SK-N-SH (cell line): Measurements from ENCODE around the gene APOLD1.

ENCODE experiments used
- CHD2 ChIP-seq: fragments of 150-350 bp; IDR thresholded peaks from 2 replicates; pipeline ENCODE4 v1.6.1; 2018; ENCODE audit warnings: low read length; ENCODE audit not compliant: partially characterized antibody
- EP300 ChIP-seq, 2 experiments: IDR thresholded peaks; 2 replicates each; pipeline versions ENCODE4 v1.4.0 to v1.6.1; 2012; ENCODE audit warnings: borderline replicate concordance in 1 of 2, low read depth in 1 of 2, low read length in 1 of 2
- EZH2phosphoT487 ChIP-seq: fragments of 200-600 bp; sonication (generic); IDR thresholded peaks from 2 replicates; pipeline ENCODE4 v1.6.1; 2017; ENCODE audit warnings: low read depth, mixed run types, mild to moderate bottlenecking, antibody characterized with exemption, moderate library complexity, borderline replicate concordance
- FOXM1 ChIP-seq: IDR thresholded peaks from 2 replicates; pipeline ENCODE4 v1.4.0; 2012; ENCODE audit warnings: low read depth, mild to moderate bottlenecking
- GABPA ChIP-seq: IDR thresholded peaks from 2 replicates; pipeline ENCODE4 v1.4.0; 2012; ENCODE audit warnings: low read depth, mild to moderate bottlenecking
- JUND ChIP-seq: IDR thresholded peaks from 2 replicates; pipeline ENCODE4 v1.4.0; 2012
- MXI1 ChIP-seq: IDR thresholded peaks from 2 replicates; pipeline ENCODE4 v1.6.1; 2012; ENCODE audit warnings: mild to moderate bottlenecking, low read depth, low read length, improper control_type of control experiment
- YY1 ChIP-seq: IDR thresholded peaks from 2 replicates; pipeline ENCODE4 v1.4.0; 2012; ENCODE audit warnings: low read depth, mild to moderate bottlenecking
- TF ChIP-seq, protein P1 (sequence below): fragments of 200-600 bp; sonication (generic); IDR thresholded peaks from 2 replicates; pipeline ENCODE4 v1.6.1; 2017; ENCODE audit warnings: antibody characterized with exemption, mild to moderate bottlenecking, moderate library complexity
- TF ChIP-seq, protein P2 (sequence below): fragments of 150-350 bp; IDR thresholded peaks from 2 replicates; pipeline ENCODE4 v1.6.1; 2016; ENCODE audit warnings: mild to moderate bottlenecking, low read depth, low read length
- TF ChIP-seq, protein P3 (sequence below): IDR thresholded peaks from 2 replicates; pipeline ENCODE4; 2012

DNA sequence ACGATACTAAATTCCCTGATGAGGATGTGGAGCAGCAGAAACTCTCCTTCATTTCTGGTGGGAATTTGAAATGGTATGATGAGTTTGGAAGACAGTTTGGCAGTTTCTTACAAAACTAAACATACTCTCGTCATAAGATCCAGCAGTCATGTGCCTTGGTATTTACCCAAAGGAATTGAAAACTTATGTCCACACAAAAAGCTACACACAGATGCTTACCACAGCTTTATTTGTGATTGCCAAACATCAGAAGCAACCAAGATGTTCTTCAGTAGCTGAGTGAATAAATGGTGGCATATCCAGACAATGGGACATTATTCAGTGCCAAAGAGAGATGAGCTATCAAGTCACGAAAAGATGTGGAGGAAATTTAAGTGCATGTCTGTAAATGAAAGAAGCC is 10.7 kb upstream of the APOLD1 start:
- TF ChIP-seq, protein P1, sequence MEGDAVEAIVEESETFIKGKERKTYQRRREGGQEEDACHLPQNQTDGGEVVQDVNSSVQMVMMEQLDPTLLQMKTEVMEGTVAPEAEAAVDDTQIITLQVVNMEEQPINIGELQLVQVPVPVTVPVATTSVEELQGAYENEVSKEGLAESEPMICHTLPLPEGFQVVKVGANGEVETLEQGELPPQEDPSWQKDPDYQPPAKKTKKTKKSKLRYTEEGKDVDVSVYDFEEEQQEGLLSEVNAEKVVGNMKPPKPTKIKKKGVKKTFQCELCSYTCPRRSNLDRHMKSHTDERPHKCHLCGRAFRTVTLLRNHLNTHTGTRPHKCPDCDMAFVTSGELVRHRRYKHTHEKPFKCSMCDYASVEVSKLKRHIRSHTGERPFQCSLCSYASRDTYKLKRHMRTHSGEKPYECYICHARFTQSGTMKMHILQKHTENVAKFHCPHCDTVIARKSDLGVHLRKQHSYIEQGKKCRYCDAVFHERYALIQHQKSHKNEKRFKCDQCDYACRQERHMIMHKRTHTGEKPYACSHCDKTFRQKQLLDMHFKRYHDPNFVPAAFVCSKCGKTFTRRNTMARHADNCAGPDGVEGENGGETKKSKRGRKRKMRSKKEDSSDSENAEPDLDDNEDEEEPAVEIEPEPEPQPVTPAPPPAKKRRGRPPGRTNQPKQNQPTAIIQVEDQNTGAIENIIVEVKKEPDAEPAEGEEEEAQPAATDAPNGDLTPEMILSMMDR = no peak
- TF ChIP-seq EP300 (IDR thresholded peaks at IDR 0.05; ENCODE audit: borderline replicate concordance in 1 of 2, low read depth in 1 of 2, low read length in 1 of 2) (no peak), EZH2phosphoT487 (no peak), GABPA (no peak), YY1 (no peak), MXI1 (no peak), JUND (no peak), FOXM1 (no peak), CHD2 (no peak)
- TF ChIP-seq, protein P2, sequence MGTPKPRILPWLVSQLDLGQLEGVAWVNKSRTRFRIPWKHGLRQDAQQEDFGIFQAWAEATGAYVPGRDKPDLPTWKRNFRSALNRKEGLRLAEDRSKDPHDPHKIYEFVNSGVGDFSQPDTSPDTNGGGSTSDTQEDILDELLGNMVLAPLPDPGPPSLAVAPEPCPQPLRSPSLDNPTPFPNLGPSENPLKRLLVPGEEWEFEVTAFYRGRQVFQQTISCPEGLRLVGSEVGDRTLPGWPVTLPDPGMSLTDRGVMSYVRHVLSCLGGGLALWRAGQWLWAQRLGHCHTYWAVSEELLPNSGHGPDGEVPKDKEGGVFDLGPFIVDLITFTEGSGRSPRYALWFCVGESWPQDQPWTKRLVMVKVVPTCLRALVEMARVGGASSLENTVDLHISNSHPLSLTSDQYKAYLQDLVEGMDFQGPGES = no peak
- TF ChIP-seq, protein P3, sequence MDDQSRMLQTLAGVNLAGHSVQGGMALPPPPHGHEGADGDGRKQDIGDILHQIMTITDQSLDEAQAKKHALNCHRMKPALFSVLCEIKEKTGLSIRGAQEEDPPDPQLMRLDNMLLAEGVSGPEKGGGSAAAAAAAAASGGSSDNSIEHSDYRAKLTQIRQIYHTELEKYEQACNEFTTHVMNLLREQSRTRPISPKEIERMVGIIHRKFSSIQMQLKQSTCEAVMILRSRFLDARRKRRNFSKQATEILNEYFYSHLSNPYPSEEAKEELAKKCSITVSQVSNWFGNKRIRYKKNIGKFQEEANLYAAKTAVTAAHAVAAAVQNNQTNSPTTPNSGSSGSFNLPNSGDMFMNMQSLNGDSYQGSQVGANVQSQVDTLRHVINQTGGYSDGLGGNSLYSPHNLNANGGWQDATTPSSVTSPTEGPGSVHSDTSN = no peak
